GM23338 (cell line): ENCODE measurements around the gene MAP2K7.

ENCODE experiments used
- CREB1 ChIP-seq: fragments of 250-450 bp; sonication (Bioruptor Pico); IDR thresholded peaks from 2 replicates; pipeline ENCODE4 v1.5.0; 2020; ENCODE audit warnings: low read depth, mild to moderate bottlenecking, moderate library complexity
- EZH2 ChIP-seq: fragments of 200-600 bp; sonication (generic); IDR thresholded peaks from one replicate; pipeline ENCODE4 v1.8.0; 2017; ENCODE audit warnings: antibody characterized with exemption, mild to moderate bottlenecking, low read depth; ENCODE audit not compliant: unreplicated experiment
- EZH2phosphoT487 ChIP-seq: fragments of 200-600 bp; sonication (generic); IDR thresholded peaks from one replicate; pipeline ENCODE4 v1.8.1; 2018; ENCODE audit warnings: antibody characterized with exemption; ENCODE audit not compliant: unreplicated experiment
- JUNB ChIP-seq: IDR thresholded peaks from one replicate; pipeline ENCODE4 v1.6.1; 2016; ENCODE audit warnings: antibody characterized with exemption; ENCODE audit not compliant: unreplicated experiment
- POLR2AphosphoS5 ChIP-seq: IDR thresholded peaks from 2 replicates; pipeline ENCODE4 v1.6.1; 2016; ENCODE audit warnings: antibody characterized with exemption, low read depth
- ZNF331 ChIP-seq: fragments of 250-450 bp; sonication (Bioruptor Pico); IDR thresholded peaks from 2 replicates; pipeline ENCODE4 v1.5.0; 2020; ENCODE audit warnings: low read depth, mild to moderate bottlenecking, moderate library complexity
- TF ChIP-seq, protein P1 (sequence below), 2 experiments: fragments of 200-600 bp in 1 of 2; sonication (generic) in 1 of 2; conservative IDR thresholded peaks; 2 replicates each; pipeline versions ENCODE4 v1.5.1 to v1.6.1; 2016 to 2017; ENCODE audit warnings: antibody characterized with exemption in 2 of 2, low read depth in 2 of 2, mild to moderate bottlenecking in 2 of 2, moderate library complexity in 1 of 2
- TF ChIP-seq, protein P2 (sequence below): IDR thresholded peaks from one replicate; pipeline ENCODE4 v1.6.1; 2018; ENCODE audit warnings: antibody characterized with exemption; ENCODE audit not compliant: unreplicated experiment
- TF ChIP-seq, protein P3 (sequence below): IDR thresholded peaks from 2 replicates; pipeline ENCODE4 v1.6.1; 2016; ENCODE audit warnings: antibody characterized with exemption

DNA sequence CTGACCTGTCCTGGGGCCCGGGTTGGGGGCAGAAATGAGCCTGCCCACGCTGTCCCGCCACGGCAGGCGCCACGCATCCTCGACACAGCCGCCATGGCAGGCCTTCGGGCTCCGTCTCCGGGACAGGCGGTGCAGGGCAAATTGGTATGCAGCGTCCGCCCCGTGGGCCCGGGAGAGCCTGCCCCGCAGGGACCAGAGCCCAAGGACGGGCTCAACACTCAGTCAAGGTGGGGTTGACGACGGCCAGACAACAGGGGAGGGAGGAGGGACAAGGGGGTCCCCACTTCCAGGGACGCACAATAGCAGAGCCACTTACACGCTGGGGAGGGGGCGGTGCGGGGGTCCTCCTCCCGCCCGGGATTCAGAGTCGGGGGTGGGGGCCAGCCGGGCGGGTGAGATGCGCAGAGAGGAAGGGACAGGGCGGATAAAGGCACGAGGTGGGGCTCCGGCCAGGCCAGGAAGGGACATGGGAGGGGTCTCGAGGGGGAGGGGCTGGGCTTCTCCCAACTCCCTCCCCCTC is 21.0 kb downstream of the MAP2K7 start:
- TF ChIP-seq, protein P1, sequence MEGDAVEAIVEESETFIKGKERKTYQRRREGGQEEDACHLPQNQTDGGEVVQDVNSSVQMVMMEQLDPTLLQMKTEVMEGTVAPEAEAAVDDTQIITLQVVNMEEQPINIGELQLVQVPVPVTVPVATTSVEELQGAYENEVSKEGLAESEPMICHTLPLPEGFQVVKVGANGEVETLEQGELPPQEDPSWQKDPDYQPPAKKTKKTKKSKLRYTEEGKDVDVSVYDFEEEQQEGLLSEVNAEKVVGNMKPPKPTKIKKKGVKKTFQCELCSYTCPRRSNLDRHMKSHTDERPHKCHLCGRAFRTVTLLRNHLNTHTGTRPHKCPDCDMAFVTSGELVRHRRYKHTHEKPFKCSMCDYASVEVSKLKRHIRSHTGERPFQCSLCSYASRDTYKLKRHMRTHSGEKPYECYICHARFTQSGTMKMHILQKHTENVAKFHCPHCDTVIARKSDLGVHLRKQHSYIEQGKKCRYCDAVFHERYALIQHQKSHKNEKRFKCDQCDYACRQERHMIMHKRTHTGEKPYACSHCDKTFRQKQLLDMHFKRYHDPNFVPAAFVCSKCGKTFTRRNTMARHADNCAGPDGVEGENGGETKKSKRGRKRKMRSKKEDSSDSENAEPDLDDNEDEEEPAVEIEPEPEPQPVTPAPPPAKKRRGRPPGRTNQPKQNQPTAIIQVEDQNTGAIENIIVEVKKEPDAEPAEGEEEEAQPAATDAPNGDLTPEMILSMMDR (conservative IDR thresholded peaks at IDR 0.05; ENCODE audit: low read depth in 2 of 2) = no peak
- TF ChIP-seq, protein P2, sequence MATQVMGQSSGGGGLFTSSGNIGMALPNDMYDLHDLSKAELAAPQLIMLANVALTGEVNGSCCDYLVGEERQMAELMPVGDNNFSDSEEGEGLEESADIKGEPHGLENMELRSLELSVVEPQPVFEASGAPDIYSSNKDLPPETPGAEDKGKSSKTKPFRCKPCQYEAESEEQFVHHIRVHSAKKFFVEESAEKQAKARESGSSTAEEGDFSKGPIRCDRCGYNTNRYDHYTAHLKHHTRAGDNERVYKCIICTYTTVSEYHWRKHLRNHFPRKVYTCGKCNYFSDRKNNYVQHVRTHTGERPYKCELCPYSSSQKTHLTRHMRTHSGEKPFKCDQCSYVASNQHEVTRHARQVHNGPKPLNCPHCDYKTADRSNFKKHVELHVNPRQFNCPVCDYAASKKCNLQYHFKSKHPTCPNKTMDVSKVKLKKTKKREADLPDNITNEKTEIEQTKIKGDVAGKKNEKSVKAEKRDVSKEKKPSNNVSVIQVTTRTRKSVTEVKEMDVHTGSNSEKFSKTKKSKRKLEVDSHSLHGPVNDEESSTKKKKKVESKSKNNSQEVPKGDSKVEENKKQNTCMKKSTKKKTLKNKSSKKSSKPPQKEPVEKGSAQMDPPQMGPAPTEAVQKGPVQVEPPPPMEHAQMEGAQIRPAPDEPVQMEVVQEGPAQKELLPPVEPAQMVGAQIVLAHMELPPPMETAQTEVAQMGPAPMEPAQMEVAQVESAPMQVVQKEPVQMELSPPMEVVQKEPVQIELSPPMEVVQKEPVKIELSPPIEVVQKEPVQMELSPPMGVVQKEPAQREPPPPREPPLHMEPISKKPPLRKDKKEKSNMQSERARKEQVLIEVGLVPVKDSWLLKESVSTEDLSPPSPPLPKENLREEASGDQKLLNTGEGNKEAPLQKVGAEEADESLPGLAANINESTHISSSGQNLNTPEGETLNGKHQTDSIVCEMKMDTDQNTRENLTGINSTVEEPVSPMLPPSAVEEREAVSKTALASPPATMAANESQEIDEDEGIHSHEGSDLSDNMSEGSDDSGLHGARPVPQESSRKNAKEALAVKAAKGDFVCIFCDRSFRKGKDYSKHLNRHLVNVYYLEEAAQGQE = no peak
- TF ChIP-seq EZH2 (no peak), JUNB (no peak), ZNF331 (CRISPR knock-in tag) (no peak), EZH2phosphoT487 (no peak), CREB1 (CRISPR knock-in tag) (no peak), POLR2AphosphoS5 (0 out of 2 replicates have a peak, but pooled peaks have one; percentile 5)
- TF ChIP-seq, protein P3, sequence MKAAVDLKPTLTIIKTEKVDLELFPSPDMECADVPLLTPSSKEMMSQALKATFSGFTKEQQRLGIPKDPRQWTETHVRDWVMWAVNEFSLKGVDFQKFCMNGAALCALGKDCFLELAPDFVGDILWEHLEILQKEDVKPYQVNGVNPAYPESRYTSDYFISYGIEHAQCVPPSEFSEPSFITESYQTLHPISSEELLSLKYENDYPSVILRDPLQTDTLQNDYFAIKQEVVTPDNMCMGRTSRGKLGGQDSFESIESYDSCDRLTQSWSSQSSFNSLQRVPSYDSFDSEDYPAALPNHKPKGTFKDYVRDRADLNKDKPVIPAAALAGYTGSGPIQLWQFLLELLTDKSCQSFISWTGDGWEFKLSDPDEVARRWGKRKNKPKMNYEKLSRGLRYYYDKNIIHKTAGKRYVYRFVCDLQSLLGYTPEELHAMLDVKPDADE = no peak
